ENCODE data around the gene ZNF366.

DNA sequence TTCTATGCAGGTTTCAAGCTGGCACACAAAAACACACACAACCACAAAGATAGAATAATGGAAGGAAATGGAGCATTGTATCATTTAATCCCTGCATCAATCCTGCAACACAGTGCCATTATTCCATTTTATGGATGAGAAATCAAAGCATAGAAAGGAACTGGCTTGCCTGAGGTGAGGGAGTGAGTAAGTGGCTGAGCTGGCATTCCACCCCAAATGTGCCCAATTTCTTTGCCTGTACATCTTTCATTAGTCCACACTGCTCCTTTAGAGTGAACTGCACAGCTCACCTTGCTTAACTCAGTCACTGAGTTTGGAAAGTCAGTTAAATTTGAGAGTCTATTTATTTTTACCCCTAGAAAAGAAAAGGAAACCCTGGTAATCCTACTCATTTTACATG lies 28.9 kb downstream of the ZNF366 start:
- TF ChIP-seq EZH2phosphoT487 (IDR thresholded peaks at IDR 0.05; ENCODE audit: insufficient read depth, low read depth): no peak
- no peak for TF ChIP-seq EZH2 (IDR thresholded peaks at IDR 0.05; ENCODE audit: insufficient read depth, poor library complexity, severe bottlenecking)
